Renal cortical epithelial cell (primary cell): ENCODE data around the gene PKIG. TPM values are rescaled to one million over a fixed set of nuclear protein-coding genes. Genes with fewer than 3 reads are reported as not detected.

Experiments
- DNase-seq: peaks from one replicate; pipeline ENCODE4 v3.0.0-alpha.2; 2011; ENCODE audit warnings: low read depth
- total RNA-seq: library from RNA; depleted of rRNA; stranded (reverse); fragments of >200 nt; gene quantifications from 2 replicates; pipeline ENCODE4 v1.2.3, GENCODE V29; 2014

PKIG gene
- total RNA-seq, 1 donor from 2014 or later, result 34.4 TPM

GRCh38 chr20:44596876-44597275, 14.5 kb downstream of the PKIG start:
- DNase-seq, result no peak

GRCh38 chr20:44597516-44597915, 15.1 kb downstream of the PKIG start:
- no peak for DNase-seq

GRCh38 chr20:44597930-44598329, 15.6 kb downstream of the PKIG start:
- no peak for DNase-seq

- no peak for DNase-seq
Observed at GRCh38 chr20:44598423-44599305, 16.3 kb downstream of the PKIG start.

- no peak for DNase-seq
Observed at GRCh38 chr20:44599715-44600114, 17.3 kb downstream of the PKIG start.

GRCh38 chr20:44600301-44600700, 17.9 kb downstream of the PKIG start:
- DNase-seq, result no peak

- DNase-seq, result no peak
Observed at GRCh38 chr20:44600758-44601201, 18.4 kb downstream of the PKIG start.

GRCh38 chr20:44601236-44601671, 18.9 kb downstream of the PKIG start:
- no peak for DNase-seq

- no peak for DNase-seq
Observed at GRCh38 chr20:44601801-44602204, 19.4 kb downstream of the PKIG start.

GRCh38 chr20:44603327-44603726, 20.9 kb downstream of the PKIG start:
- DNase-seq, result no peak

- DNase-seq, result no peak
Observed at GRCh38 chr20:44606725-44607441, 24.5 kb downstream of the PKIG start.

- DNase-seq, result no peak
Observed at GRCh38 chr20:44609006-44609515, 26.7 kb downstream of the PKIG start.

- DNase-seq, result peak; percentile 85
Observed at GRCh38 chr20:44609516-44610312, 27.3 kb downstream of the PKIG start.

- DNase-seq, result peak; percentile 29
Observed at GRCh38 chr20:44610313-44610962, 28.1 kb downstream of the PKIG start.

GRCh38 chr20:44613575-44613974, 31.2 kb downstream of the PKIG start:
- DNase-seq, result no peak

- DNase-seq, result no peak
Observed at GRCh38 chr20:44614525-44614924, 32.1 kb downstream of the PKIG start.

GRCh38 chr20:44615169-44615791, 32.9 kb downstream of the PKIG start:
- DNase-seq, result peak; percentile 25

GRCh38 chr20:44615876-44616603, 33.7 kb downstream of the PKIG start:
- no peak for DNase-seq

- no peak for DNase-seq
Observed at GRCh38 chr20:44616604-44616964, 34.2 kb downstream of the PKIG start.

- DNase-seq, result no peak
Observed at GRCh38 chr20:44618318-44618731, 35.9 kb downstream of the PKIG start.
